Fibroblast of upper back skin (primary cell): ENCODE data around the gene ARL5A.
"Not testable (repeated sequence)": the region's sequence is repeated elsewhere in the genome, so short reads cannot be mapped to it uniquely, and the experiment has no call there.

Source experiments
- DNase-seq: peaks from one replicate; pipeline ENCODE4 v3.0.0-alpha.2; 2013

ARL5A gene

DNA sequence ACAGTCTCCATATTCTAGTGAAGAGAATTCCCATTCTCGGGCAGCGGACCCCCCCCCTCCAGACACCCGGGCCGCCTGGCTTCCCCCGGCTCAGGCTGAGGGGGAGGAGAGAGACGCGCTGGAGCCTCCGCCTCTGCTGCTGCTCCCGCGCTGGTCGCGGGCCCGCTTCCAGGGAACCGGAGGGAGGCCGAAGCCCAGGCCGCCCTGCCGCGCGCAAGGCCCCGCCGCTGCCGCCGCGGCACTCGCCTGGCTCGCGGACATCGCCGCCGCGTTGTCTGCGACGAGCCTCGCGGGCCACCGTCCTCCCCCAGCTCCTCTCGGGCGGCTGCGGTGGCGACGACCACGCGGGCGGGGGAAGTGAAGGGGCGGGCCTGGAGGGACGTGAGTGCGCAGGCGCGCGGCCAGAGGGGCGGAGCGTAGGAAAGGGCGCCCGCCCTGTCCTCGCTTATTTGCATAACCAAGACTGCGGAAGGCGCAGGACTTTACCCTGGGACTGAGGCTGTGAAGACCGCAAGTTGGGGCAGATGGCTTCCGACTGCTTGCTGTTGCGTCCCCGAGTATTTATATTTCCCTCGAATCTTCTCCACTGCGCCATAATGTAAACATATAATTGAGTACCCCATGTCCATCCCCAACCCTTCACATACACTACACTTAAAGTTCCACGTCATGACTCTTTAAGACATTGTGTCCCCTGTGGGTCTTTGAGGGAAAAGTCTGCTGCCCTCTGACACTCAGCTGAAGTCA lies at the start of gene ARL5A:
Gene ARL5A (minus strand): TSS at position 279 of the 747 bp plus-strand sequence. CDS start 245 bp downstream, at position 34.
- peak; percentile 94 for DNase-seq

DNA sequence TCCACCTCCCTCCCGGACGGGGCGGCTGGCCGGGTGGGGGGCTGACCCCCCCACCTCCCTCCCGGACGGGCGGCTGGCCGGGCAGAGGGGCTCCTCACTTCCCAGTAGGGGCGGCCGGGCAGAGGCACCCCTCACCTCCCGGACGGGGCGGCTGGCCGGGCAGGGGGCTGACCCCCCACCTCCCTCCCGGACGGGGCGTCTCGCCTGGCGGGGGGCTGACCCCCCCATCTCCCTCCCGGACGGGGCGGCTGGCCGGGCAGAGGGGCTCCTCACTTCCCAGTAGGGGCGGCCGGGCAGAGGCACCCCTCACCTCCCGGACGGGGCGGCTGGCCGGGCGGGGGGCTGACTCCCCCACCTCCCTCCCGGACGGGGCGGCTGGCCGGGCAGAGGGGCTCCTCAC lies 47.4 kb upstream of the ARL5A start:
- not testable (repeated sequence) for DNase-seq

DNA sequence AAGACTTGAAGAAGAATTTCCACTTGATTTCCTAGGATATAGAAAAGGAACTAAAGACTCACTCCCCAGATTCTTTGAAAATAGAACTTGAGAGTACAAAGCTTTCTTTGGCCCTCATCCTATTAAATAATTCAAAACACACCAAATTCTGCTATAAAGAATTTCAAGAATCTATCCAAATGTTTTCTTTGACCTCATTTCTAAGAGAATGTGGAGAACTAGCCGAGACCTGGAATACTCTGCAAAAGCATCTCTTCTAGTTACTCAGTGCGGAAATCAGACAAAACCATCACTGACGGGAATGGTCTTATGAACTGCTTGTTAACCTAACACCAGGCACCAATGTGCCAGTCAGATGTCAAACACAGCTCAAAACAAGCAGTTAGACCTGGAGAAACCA lies 44.2 kb upstream of the ARL5A start:
- no peak for DNase-seq

DNA sequence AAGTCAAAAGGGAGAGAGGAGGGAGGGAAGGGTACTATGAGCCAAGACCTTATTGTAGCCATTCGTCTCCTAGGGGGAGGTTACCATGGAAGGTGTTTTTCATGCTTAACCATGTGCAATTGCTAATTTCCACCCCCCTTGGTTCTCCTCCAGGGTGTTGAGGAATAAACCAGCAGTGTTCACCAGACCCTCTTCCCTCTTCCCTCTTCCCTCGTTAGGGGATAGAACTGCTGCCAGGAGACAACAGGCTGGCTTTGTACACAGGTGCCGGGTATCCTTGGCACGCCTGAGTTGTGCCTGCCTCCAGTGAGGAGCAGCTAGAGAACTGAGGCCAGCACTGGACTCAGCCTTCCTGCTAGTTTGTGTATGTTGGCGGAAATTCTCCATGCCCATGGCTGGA lies 41.1 kb upstream of the ARL5A start:
- DNase-seq = no peak

DNA sequence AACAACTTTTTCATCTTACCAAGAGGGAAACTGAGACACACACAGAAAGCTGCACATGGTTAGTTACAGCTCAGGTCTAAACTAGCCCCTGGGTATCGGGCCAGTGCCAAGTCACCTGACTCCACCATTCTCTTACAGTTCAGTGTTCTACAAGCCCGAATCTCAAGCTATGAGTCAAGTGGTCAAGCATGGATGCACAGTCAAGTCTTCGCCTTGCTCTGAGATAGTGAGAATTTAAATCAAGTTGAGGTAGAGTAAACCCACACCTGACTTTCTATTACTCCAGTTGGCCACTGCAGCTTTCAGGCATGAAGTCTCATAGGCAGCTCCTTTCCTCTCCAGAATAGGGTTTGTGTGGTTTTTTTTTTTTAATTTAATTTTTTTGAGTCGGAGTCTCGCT lies 34.5 kb upstream of the ARL5A start:
- no peak for DNase-seq

DNA sequence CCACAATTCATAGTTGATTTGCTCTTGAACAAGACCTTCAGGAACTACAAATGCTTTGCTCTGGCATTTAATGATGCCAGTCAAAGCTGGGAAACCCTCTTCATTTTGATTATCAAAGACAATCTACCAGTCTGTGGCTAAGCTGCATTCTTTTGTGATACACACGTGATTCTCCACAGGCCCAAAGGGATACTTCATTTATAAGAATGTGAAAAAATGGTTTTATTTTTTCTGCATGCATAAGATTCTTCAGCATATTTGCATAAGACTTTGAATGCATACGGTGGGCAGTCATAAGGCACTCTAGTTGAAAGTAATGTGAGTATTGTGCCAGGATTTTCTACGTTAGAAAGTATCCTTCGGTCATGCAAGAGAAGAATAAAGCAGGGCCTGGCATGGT lies 33.0 kb upstream of the ARL5A start:
- DNase-seq = no peak

- DNase-seq = no peak
These were observed 32.5 kb upstream of the ARL5A start for GRCh38 chr2:151860613-151861146.

DNA sequence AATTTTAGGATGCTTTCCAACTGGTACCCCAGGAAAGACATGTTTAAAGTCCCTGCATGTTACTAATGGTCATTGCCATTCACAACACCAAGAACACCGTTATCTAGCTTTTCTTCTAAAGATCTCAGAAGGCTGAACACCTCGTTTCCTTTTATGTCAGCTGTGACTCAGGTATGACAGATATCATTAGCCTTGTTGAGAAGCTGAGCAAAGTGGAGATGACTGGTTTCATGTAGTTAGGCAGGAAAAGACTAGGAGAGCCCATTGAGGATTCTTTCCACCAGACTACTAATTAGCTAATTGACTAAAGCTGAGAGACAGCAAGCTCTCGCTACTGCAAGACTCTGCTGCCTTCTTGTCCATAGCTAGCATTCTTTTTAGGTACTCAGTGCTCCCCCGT lies 32.0 kb upstream of the ARL5A start:
- DNase-seq = no peak

DNA sequence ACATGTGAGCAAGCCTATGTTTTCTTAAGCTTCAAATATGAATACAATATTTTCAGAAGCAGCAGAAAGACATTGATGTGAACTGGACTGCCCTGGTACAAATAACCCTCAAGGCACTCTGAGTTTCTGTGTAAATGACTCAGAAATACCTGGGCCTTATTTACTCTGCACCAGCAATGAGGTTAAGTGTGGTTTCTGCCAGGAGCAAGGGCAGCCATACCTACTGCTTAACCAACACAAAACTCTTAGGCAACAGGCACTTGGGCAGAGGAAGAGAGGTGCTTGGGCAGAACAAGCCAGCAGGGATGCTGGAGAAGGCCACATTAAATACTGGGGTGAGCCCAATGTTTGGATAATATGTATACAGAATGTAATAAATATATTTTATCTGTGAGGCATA lies 29.4 kb upstream of the ARL5A start:
- no peak for DNase-seq

DNA sequence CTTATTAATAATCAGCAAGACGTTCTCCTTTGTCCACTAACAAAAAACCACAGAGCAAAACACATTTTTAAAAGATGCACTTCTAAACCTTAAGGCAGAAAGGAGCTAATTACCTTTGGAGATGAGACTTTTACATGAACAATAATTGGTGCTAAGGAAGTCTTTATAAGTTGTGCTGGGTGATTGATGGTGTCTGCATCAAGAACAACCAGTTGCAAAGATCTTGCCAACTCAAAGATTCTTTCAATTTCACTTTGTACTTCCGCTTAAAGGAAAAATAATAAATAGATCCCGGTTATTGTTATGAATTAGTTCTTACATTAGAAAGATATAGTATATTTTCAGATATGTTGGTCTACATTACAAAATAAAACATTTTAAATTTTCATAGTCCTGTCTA lies 26.9 kb upstream of the ARL5A start:
- DNase-seq = no peak

- no peak for DNase-seq
These were observed 25.0 kb upstream of the ARL5A start for GRCh38 chr2:151853070-151853758.

DNA sequence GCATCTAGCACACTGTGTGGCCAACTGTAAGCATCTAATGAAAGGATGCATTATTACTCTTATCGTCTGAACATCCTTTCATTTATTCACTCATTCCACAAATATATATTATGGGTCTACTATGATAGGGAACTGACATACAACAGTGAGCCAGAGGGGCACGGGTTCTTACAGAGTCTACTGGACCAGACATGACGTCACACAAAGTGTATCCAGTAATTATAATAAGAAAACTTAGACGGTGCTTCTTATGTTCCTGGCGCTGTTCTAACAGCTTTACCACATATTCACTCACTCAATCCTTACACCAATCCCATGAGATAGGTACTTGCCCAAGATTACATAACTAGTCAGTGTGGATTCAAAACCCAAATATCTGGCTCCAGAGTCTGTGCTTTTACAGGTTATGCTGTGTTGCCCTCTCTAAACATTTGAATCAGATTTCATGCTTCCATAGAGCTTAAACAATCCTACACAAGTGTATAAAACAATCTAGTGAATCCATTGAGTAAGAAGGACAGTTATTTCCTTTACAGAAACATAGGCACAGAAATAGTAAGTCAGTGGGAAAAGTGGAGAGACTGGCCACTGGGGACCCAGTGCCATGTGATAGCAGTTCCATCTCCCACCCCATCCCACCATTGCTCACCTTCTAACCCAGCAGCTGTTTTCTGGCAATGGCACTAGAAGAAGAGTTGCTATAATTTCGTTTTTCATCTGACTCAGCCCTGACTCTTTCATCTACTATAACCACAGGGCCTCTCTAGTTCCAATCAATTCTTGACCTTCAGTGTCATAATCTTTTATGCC lies 24.2 kb upstream of the ARL5A start:
- no peak for DNase-seq

DNA sequence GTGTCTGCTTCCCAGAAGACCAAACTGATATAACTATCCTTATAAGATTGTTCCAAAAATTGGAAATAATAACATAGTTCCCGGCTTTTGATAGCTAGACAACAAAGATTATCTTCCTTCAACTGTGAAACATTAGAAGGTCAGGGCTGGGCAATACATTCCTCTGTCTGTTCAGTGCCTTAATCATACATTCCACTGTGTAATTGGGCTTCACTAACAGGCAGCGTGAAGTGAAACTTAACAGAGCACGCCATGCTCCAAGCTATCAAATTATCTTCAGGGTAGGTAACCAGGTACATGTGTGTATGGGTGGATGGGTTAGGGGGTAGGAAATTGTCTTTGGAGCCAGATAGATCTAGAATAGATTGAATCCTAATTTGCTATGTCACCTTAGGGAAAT lies 23.5 kb upstream of the ARL5A start:
- peak; percentile 20 for DNase-seq

DNA sequence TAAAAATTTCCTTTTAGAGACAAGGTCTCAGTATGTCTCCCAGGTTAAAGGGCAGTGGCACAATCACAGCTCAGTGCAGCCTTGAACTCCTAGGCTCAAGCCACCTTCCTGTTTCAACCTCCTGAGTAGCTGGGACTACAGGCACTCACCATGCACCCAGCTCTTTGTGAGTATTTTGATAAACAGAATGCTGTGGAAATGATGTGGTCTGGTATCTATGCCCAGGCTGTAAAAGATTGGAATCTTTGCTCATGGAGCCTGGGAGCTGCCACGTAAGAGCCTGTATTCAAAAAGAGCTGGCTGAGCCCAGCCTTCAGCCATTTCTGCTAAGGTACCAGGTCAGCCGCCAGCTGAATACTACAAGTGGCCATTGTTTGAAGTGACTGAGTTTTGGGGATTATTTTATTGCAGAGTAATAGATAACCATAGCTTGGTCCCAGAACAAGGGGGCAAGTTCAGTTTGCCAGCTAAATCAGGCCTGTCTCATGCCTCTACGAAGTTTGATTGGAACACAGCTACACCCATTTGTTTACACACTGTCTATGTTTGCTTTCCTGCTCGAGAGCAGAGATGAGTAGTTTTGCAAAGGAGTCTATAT lies 21.3 kb upstream of the ARL5A start:
- DNase-seq = no peak

- DNase-seq = no peak
These were observed 17.7 kb upstream of the ARL5A start for GRCh38 chr2:151845884-151846283.

DNA sequence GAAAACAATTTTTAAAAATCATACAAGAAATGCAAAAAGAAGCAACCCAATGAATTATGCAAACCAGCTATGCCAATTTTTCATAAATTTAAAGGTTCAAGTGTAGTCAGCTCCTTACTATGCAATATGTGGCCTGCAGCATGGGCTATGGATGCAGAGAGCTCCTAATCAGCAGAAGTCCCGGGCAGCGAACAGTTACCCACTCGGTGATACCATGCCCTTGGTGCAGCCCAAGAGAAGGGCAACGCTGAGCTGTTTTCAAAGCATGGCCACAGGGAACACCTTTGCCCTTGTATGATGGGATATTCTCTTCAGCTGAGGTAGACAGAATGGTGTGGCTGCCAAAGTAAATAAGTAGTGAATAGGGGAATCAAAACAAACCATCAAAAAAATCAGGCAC lies 17.3 kb upstream of the ARL5A start:
- DNase-seq = no peak

- DNase-seq = no peak
These were observed 16.1 kb upstream of the ARL5A start for GRCh38 chr2:151844211-151844896.

- no peak for DNase-seq
These were observed 15.5 kb upstream of the ARL5A start for GRCh38 chr2:151843691-151844061.

- no peak for DNase-seq
These were observed 14.8 kb upstream of the ARL5A start for GRCh38 chr2:151842830-151843690.

DNA sequence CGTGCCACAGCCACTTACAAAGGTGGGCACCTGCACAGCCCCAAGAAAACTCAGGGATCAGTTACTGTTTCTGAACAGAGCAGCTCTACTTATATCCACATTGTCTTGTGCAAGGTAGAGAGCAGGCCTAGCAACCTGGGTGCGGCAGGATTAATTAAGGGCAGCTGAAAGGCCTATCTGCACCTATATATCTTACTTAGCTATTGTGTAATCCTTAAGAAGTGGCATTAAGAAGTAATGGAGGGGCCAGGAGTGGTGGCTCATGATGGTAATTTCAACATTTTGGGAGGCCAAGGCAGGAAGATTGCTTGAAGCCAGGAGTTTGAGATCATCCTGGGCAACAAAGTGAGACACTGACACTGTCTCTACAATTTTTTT lies 12.8 kb upstream of the ARL5A start:
- DNase-seq = no peak

DNA sequence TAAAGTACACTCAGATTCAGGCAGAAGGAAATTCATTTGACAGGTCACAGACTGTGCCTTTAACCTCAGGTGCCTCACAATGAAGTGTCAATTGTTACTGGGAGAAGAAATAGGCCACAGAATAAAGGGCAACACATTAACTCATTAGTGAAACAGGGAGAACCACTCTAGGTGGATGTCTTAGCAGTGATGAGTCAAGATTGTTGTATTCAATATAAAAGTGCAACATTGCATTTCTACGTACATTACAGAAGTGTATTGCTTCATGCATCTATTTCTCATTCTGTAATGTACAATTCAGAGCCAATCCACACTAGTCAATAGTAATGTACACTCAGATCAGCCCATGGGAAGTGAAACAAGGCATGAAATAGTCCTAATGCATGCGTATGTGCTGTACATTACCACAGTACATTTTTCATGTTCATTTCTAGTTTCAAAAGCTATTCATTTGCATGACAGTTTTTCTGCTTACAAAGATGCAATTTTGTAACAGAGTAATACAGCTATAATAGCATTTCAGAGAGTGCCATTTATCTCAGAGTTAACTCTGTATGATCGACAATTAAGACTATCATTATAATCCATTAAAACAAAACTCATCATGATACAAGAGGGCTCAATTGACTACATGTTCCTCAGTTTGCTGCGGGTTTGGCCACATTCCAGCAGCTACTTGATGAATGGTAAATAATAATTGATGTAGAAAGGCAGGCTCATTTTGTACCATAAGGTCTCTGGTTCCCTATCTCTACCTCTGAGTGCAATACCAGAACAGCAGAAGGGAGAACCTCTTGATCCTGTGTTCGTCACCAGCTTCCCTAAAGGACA lies 12.2 kb upstream of the ARL5A start:
- no peak for DNase-seq
